ENCODE results near the gene HES4.

- TF ChIP-seq CTCF (IDR thresholded peaks at IDR 0.05; ENCODE audit: insufficient read depth, low read depth, low read length) (no peak), EZH2 (IDR thresholded peaks at IDR 0.05; ENCODE audit: insufficient read depth, low read length) (no peak)
Measured at GRCh38 chr1:1041873-1042272, 42.0 kb upstream of the HES4 start.
